Stimulated activated CD8-positive, alpha-beta memory T cell treated with anti-CD3 and anti-CD28 coated beads, Interleukin-7, amount 100 ng/mL, for 1 hour (primary cell): Measurements from ENCODE around the gene SPTBN4.
"Not testable (repeated sequence)": the region's sequence is repeated elsewhere in the genome, so short reads cannot be mapped to it uniquely, and the experiment has no call there.

Experiments used
- DNase-seq, 2 donors: peaks; one replicate each; pipeline ENCODE4 v3.0.0-alpha.2; 2020; ENCODE audit warnings: low read depth in 2 of 2

The SPTBN4 gene

DNA sequence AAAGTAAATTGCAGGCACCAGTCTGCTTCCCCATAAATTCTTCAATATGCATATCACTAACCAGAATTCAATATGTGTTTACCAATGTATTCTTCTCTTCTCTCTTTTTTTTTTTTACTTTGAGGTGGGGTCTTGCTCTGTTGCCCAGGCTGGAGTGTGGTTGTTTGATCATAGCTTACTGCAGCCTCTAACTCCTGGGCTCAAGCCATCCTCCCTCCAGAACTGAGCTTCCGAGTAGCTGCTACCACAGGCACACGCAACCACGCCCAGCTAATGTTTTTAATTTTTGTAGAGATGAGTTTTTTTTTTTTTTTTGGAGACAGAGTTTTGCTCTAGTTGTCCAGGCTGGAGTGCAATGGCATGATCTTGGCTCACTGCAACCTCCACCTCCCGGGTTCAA, 151.2 kb downstream of the SPTBN4 start:
- DNase-seq = no peak

DNA sequence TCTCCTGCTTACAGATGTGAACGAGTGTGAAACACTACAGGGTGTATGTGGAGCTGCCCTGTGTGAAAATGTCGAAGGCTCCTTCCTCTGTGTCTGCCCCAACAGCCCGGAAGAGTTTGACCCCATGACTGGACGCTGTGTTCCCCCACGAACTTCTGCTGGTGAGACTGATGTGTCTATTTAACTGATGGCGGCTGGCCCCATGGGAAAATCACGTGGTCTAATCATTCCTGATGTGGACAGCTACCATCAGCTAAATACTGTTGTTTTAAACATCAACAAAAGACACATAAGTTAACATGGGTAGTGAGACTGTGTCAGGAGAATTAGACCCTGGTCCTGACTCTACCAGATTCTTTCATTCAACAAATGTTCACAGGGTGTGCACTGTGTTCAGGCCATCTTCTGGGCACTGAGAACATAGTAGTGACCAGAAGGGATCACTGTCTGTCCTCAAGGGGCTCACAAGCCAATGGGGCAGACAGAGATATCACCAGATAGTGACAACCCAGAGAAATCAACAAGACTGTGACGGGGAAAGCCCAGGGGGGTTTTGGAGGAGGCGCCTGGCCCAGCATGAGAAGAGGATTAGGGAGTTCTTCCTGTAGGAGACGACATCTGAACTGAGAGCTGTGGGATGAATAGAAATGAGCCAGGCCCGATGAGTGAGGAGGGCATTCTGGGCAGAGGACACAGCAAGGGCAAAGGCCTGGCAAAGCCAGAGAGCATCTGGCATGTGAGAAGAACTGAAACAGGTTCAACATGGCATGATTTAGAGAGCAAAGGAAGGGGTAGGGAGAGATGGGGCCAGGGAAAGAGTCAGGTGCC, 152.7 kb downstream of the SPTBN4 start:
- DNase-seq = no peak

DNA sequence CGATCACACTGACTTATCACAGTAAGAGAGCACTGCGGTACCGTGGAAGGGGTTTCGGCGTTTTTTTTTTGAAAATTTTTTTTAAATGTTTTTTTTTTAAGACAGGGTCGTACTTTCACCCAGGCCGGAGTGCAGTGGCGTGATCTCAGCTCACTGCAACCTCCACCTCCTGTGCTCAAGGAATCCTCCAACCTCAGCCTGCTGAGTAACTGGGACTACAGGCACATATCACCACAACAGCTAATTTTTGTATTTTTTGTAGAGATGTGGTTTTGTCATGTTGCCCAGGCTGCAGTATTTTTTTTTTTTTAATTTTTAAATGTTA, 153.3 kb downstream of the SPTBN4 start:
- DNase-seq = no peak

DNA sequence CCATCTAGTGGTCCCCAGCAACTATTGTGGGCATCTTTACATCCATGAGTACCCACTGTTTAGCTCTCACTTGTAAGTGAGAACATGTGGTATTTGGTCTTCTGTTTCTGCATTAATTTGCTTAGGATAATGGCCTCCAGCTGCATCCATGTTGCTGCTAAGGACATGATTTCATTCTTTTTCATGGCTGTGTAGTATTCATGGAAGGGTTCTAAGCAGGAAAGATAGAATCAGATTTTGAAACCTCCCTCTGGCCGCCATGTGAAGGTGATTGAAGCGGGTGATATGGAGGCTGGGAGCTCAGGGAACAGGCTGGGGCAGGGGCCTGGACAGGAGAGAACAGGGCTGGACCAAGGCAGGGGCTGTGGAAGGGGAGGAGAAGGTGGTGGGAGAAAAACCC, 154.5 kb downstream of the SPTBN4 start:
- no peak for DNase-seq

DNA sequence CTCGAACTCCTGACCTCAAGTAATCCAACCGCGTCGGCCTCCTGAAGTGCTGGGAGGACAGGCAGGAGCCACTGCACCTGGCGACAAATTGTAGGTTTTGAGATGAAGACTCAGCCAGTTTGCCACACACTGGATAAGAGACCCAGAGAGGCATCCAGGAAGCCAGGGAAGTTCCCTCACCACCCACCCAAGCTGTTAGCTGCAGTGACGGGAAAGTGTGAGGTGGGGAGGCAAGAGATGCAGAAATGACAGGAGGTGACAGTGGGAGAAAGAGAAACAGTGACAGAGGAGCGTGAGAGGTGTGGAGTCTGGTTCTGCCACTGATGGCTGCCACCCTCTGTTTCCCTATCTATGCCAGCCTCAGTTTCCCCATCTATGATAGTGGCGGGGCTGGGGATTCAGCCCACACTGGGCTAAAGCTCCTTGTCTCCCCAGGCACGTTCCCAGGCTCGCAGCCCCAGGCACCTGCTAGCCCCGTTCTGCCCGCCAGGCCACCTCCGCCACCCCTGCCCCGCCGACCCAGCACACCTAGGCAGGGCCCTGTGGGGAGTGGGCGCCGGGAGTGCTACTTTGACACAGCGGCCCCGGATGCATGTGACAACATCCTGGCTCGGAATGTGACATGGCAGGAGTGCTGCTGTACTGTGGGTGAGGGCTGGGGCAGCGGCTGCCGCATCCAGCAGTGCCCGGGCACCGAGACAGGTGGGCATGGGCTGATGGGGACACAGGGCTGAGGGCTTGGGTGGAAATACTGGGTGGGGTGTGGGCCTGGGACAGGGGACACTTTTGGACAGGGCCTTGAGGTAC, 155.4 kb downstream of the SPTBN4 start:
- DNase-seq = no peak

DNA sequence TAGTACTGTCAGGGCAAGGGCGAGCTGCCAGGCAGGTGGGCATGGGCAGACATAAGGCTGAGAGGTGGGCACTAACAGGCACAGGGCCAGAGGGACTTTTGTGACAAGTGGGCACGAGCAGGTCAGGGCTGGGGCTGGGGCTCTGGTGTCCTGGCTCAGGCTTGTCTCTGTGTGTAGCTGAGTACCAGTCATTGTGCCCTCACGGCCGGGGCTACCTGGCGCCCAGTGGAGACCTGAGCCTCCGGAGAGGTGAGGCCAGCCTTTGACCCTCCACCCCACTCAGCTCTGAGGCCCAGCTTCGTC, 155.9 kb downstream of the SPTBN4 start:
- DNase-seq = no peak

DNA sequence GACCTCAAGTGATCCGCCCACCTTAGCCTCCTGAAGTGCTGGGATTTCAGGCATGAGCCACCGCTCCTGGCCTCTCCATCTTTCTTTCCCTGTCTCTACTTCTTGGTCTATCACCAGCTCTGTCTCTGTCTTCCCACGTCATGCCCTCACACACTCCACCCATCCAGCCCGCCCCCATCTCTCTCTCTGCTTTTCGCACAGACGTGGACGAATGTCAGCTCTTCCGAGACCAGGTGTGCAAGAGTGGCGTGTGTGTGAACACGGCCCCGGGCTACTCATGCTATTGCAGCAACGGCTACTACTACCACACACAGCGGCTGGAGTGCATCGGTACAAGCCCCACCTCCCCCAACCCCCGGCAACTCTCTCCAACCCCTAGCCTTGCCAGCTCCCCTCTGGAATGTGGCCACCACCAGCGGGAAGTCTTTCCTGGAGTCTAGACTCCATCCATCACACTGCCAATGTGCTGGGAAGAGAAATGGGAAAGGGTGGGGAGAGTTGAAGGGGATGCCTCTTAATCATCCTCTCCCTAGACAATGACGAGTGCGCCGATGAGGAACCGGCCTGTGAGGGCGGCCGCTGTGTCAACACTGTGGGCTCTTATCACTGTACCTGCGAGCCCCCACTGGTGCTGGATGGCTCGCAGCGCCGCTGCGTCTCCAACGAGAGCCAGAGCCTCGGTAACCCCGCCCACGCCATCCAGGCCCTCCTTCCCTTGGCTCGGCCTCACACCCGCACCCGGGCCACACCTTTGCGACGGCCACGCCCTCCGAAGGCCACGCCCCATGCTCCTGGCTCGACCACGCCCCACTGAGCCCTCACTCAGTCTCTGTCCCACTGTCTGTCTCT, 156.8 kb downstream of the SPTBN4 start:
- DNase-seq = no peak

GRCh38 chr19:40624369-40625153, 157.8 kb downstream of the SPTBN4 start:
- not testable (repeated sequence) for DNase-seq

GRCh38 chr19:40625406-40626120, 158.8 kb downstream of the SPTBN4 start:
- DNase-seq = no peak
